Keratinocyte (primary cell): ENCODE measurements around the gene CNDP2. TPM values are rescaled to one million over a fixed set of nuclear protein-coding genes. Genes with fewer than 3 reads are reported as not detected.

ENCODE experiments used
- DNase-seq: peaks from one replicate; pipeline ENCODE4 v3.0.0-alpha.2; 2011; ENCODE audit warnings: low read depth, missing footprints, low spot score
- FAIRE-seq: peaks from 2 replicates; lab custom pipeline; 2011; peaks lifted over from hg19 to GRCh38; lab: Jason Lieb, UNC
- H2AFZ ChIP-seq: 2 replicates; pipeline ENCODE4 v1.6.0; 2012; ENCODE audit warnings: low read length, control low read depth, inconsistent platforms; ENCODE audit not compliant: control insufficient read depth
- H3K27ac ChIP-seq: 2 replicates; pipeline ENCODE4 v1.5.1; 2011; ENCODE audit warnings: low read length; ENCODE audit not compliant: control insufficient read depth, insufficient read depth
- H3K27me3 ChIP-seq: 3 replicates; pipeline ENCODE4 v1.6.0; 2011; ENCODE audit warnings: low read length; ENCODE audit not compliant: control insufficient read depth, insufficient read depth; ENCODE audit errors: extremely low read depth
- H3K36me3 ChIP-seq, 2 experiments: 2 replicates in 1 of 2; 3 replicates in 1 of 2; pipeline ENCODE4 v1.5.1; 2011; ENCODE audit warnings: low read length in 2 of 2, mild to moderate bottlenecking in 1 of 2; ENCODE audit not compliant: control insufficient read depth in 2 of 2, insufficient read depth in 2 of 2; ENCODE audit errors: extremely low read depth in 1 of 2
- H3K4me1 ChIP-seq: 3 replicates; pipeline ENCODE4 v1.5.1; 2011; ENCODE audit warnings: low read length; ENCODE audit not compliant: control insufficient read depth, insufficient read depth; ENCODE audit errors: extremely low read depth
- H3K4me2 ChIP-seq: 3 replicates; pipeline ENCODE4 v1.6.0; 2011; ENCODE audit warnings: low read depth, low read length; ENCODE audit not compliant: control insufficient read depth, insufficient read depth; ENCODE audit errors: extremely low read depth
- H3K4me3 ChIP-seq, 3 experiments: fragments of 200-600 bp in 1 of 3; sonication (generic) in 1 of 3; 2 replicates in 2 of 3; 3 replicates in 1 of 3; pipeline ENCODE4 v1.5.1; 2011 to 2016; ENCODE audit warnings: low read length in 3 of 3, mild to moderate bottlenecking in 3 of 3, control low read depth in 2 of 3, inconsistent platforms in 1 of 3, low read depth in 1 of 3, mixed read lengths in 1 of 3, mixed run types in 1 of 3, moderate library complexity in 1 of 3; ENCODE audit not compliant: control insufficient read depth in 2 of 3, insufficient read depth in 2 of 3; ENCODE audit errors: extremely low read depth in 1 of 3
- H3K79me2 ChIP-seq: 2 replicates; pipeline ENCODE4 v1.6.0; 2012; ENCODE audit warnings: low read length; ENCODE audit not compliant: control insufficient read depth, insufficient read depth
- H3K9ac ChIP-seq: 3 replicates; pipeline ENCODE4 v1.6.0; 2011; ENCODE audit warnings: low read length; ENCODE audit not compliant: control insufficient read depth, insufficient read depth; ENCODE audit errors: extremely low read depth
- H3K9me1 ChIP-seq: 3 replicates; pipeline ENCODE4 v1.6.0; 2011; ENCODE audit warnings: low read length; ENCODE audit not compliant: control insufficient read depth, insufficient read depth; ENCODE audit errors: extremely low read depth
- H3K9me3 ChIP-seq: 2 replicates; pipeline ENCODE4 v1.5.1; 2012; ENCODE audit warnings: low read depth, low read length; ENCODE audit not compliant: control insufficient read depth
- H4K20me1 ChIP-seq: 3 replicates; pipeline ENCODE4 v1.6.0; 2011; ENCODE audit warnings: low read length; ENCODE audit not compliant: control insufficient read depth, insufficient read depth; ENCODE audit errors: extremely low read depth
- EZH2 ChIP-seq: IDR thresholded peaks from one replicate; pipeline ENCODE4 v1.6.1; 2012; ENCODE audit warnings: inconsistent platforms, mild to moderate bottlenecking, low read length, moderate library complexity
- dilution Hi-C: fragments of 300-500 bp; cut with MboI; formaldehyde crosslinking; loops from one replicate; pipeline ENCODE4 v1.7.0; 2020; ENCODE audit warnings: low sequenced_read_pairs; ENCODE audit not compliant: extremely low pct_ligation_motif_present
- polyA plus RNA-seq, 5 experiments: library from polyadenylated mRNA; depleted of rRNA in 3 of 5; stranded (reverse) in 3 of 5; stranded (forward) in 1 of 5; unstranded in 1 of 5; fragments of >200 nt; gene quantifications; 1 replicate in 1 of 5; 2 replicates in 3 of 5; 3 replicates in 1 of 5; pipeline versions ENCODE4 v1.2.1 to v1.2.3, GENCODE V29; 2011 to 2012; ENCODE audit warnings: missing spikeins in 2 of 5, low read depth in 1 of 5, low replicate concordance in 1 of 5
- TF ChIP-seq, protein P1 (sequence below), 3 experiments: IDR thresholded peaks in 1 of 3; conservative IDR thresholded peaks in 1 of 3; optimal IDR thresholded peaks in 1 of 3; 2 replicates in 2 of 3; 3 replicates in 1 of 3; pipeline versions ENCODE3 to v1.5.1; 2011; ENCODE audit warnings: low read length in 3 of 3, mild to moderate bottlenecking in 3 of 3, moderate library complexity in 2 of 3, control low read depth in 1 of 3, inconsistent platforms in 1 of 3; ENCODE audit not compliant: insufficient read depth in 2 of 3; ENCODE audit errors: extremely low read depth in 1 of 3

Gene CNDP2
- polyA plus RNA-seq, 1 donor (not counting 4 experiments of a cell fraction or from before 2014, with no cell fraction given), result 126 TPM

- FAIRE-seq, result no peak
- DNase-seq, result no peak
- Histone ChIP-seq H3K4me2 (no peak overlapping the region), H3K9me3 (no peaks in the 10 kb centered on the region), H3K4me3 (no peak overlapping the region), H3K36me3 (no peaks in the 10 kb centered on the region), H3K79me2 (no peaks in the 10 kb centered on the region), H3K9me1 (no peaks in the 10 kb centered on the region), H2AFZ (no peak overlapping the region), H3K27ac (no peak overlapping the region), H3K4me1 (no peaks in the 10 kb centered on the region), H3K27me3 (no peaks in the 10 kb centered on the region), H3K9ac (no peak overlapping the region), H4K20me1 (no peaks in the 10 kb centered on the region)
- dilution Hi-C loops, result no loop called here
- TF ChIP-seq EZH2, result no peak
- TF ChIP-seq, protein P1, sequence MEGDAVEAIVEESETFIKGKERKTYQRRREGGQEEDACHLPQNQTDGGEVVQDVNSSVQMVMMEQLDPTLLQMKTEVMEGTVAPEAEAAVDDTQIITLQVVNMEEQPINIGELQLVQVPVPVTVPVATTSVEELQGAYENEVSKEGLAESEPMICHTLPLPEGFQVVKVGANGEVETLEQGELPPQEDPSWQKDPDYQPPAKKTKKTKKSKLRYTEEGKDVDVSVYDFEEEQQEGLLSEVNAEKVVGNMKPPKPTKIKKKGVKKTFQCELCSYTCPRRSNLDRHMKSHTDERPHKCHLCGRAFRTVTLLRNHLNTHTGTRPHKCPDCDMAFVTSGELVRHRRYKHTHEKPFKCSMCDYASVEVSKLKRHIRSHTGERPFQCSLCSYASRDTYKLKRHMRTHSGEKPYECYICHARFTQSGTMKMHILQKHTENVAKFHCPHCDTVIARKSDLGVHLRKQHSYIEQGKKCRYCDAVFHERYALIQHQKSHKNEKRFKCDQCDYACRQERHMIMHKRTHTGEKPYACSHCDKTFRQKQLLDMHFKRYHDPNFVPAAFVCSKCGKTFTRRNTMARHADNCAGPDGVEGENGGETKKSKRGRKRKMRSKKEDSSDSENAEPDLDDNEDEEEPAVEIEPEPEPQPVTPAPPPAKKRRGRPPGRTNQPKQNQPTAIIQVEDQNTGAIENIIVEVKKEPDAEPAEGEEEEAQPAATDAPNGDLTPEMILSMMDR (optimal IDR thresholded peaks at IDR 0.05 in 1 of 3, IDR thresholded peaks at IDR 0.05 in 1 of 3, conservative IDR thresholded peaks at IDR 0.05 in 1 of 3; ENCODE audit: extremely low read depth in 1 of 3, insufficient read depth in 2 of 3, low read length in 3 of 3), result no peak
Observed at GRCh38 chr18:74570266-74570665, 74.1 kb downstream of the CNDP2 start.

- Histone ChIP-seq H3K4me3 (no peak overlapping the region), H3K4me1 (no peaks in the 10 kb centered on the region), H3K9me1 (no peaks in the 10 kb centered on the region), H2AFZ (no peak overlapping the region), H4K20me1 (no peaks in the 10 kb centered on the region), H3K27ac (no peak overlapping the region), H3K36me3 (no peaks in the 10 kb centered on the region), H3K9me3 (no peaks in the 10 kb centered on the region), H3K27me3 (no peaks in the 10 kb centered on the region), H3K9ac (no peak overlapping the region), H3K79me2 (no peaks in the 10 kb centered on the region), H3K4me2 (no peak overlapping the region)
- DNase-seq (no peak), FAIRE-seq (no peak)
- TF ChIP-seq EZH2, result no peak
- TF ChIP-seq, protein P1 (optimal IDR thresholded peaks at IDR 0.05 in 1 of 3, IDR thresholded peaks at IDR 0.05 in 1 of 3, conservative IDR thresholded peaks at IDR 0.05 in 1 of 3; ENCODE audit: extremely low read depth in 1 of 3, insufficient read depth in 2 of 3, low read length in 3 of 3), result no peak
- dilution Hi-C loops, result no loop called here
Observed at GRCh38 chr18:74571895-74572680, 75.9 kb downstream of the CNDP2 start.
